PC-9 (cell line): ENCODE measurements around the gene RNF31. TPM values are rescaled to one million over a fixed set of nuclear protein-coding genes. Genes with fewer than 3 reads are reported as not detected.
A peak's percentile ranks its signal among the peaks of the same experiment; 100 is the strongest.

ENCODE experiments used
- BruUV-seq: library from RNA; stranded (reverse); fragments of 400-500 nt; replicated peaks from 2 replicates; lab custom pipeline; 2021; lab: Mats Ljungman, UMichigan
- CTCF ChIA-PET: fragments of 300-600 bp; sonication (Branson Sonifier 250); formaldehyde crosslinking; loops from one replicate; lab custom pipeline; 2022; ENCODE audit warnings: antibody characterized with exemption; lab: Charles Lee
- POLR2A ChIA-PET: fragments of 300-600 bp; sonication (Branson Sonifier 250); formaldehyde crosslinking; loops from one replicate; lab custom pipeline; 2022; ENCODE audit warnings: antibody characterized with exemption; ENCODE audit not compliant: unreplicated experiment; lab: Charles Lee
- DNase-seq, 2 experiments: peaks; one replicate each; pipeline versions ENCODE4 v3.0.0 to v3.0.0-alpha.2; 2015 to 2022; ENCODE audit warnings: mixed read lengths in 1 of 2
- H2AFZ ChIP-seq: fragments of 200-600 bp; sonication (generic); 2 replicates; pipeline ENCODE4 v1.8.1; 2017; ENCODE audit warnings: antibody characterized with exemption
- H3F3A ChIP-seq: fragments of 200-600 bp; sonication (generic); 2 replicates; pipeline ENCODE4 v1.8.1; 2017; ENCODE audit warnings: antibody characterized with exemption, mild to moderate bottlenecking, low read depth; ENCODE audit not compliant: insufficient read depth
- H3K27ac ChIP-seq: fragments of 200-600 bp; sonication (generic); 2 replicates; pipeline ENCODE4 v1.6.1; 2016; ENCODE audit warnings: mixed run types
- H3K27me3 ChIP-seq: fragments of 200-600 bp; sonication (generic); 2 replicates; pipeline ENCODE4 v1.6.1; 2016; ENCODE audit warnings: low read depth, mixed run types; ENCODE audit not compliant: insufficient read depth
- H3K36me3 ChIP-seq: fragments of 200-600 bp; sonication (generic); 2 replicates; pipeline ENCODE4 v1.6.1; 2016; ENCODE audit warnings: low read depth, mixed run types
- H3K4me1 ChIP-seq: fragments of 200-600 bp; sonication (generic); replicated peaks from 2 replicates; pipeline ENCODE4 v1.6.1; 2016; ENCODE audit warnings: mixed run types; ENCODE audit not compliant: insufficient read depth
- H3K4me2 ChIP-seq: fragments of 200-600 bp; sonication (generic); 2 replicates; pipeline ENCODE4 v1.6.1; 2017; ENCODE audit warnings: mixed run types
- H3K4me3 ChIP-seq: fragments of 200-600 bp; sonication (generic); 2 replicates; pipeline ENCODE4 v1.6.1; 2016; ENCODE audit warnings: mixed run types
- H3K79me2 ChIP-seq: fragments of 200-600 bp; sonication (generic); 2 replicates; pipeline ENCODE4 v1.6.1; 2017; ENCODE audit warnings: low read depth, mixed run types
- H3K9me2 ChIP-seq: fragments of 200-600 bp; sonication (generic); 2 replicates; pipeline ENCODE4 v1.8.1; 2017; ENCODE audit warnings: mild to moderate bottlenecking; ENCODE audit not compliant: insufficient read depth
- H3K9me3 ChIP-seq: fragments of 200-600 bp; sonication (generic); 2 replicates; pipeline ENCODE4 v1.8.1; 2016; ENCODE audit warnings: low read depth; ENCODE audit not compliant: insufficient read depth
- H4K20me1 ChIP-seq: fragments of 200-600 bp; sonication (generic); 2 replicates; pipeline ENCODE4 v1.8.1; 2017; ENCODE audit not compliant: insufficient read depth
- CTCF ChIP-seq: fragments of 200-600 bp; sonication (generic); conservative IDR thresholded peaks from 2 replicates; pipeline ENCODE4 v1.6.1; 2017; ENCODE audit warnings: mixed run types, antibody characterized with exemption, mild to moderate bottlenecking, moderate library complexity
- EZH2 ChIP-seq: fragments of 200-600 bp; sonication (generic); IDR thresholded peaks from 2 replicates; pipeline ENCODE4 v1.8.0; 2017; ENCODE audit warnings: antibody characterized with exemption, low read depth
- intact Hi-C: fragments of 100-400 bp; cut with micrococcal nuclease; formaldehyde crosslinking; loops from one replicate; pipeline ENCODE4 v1.10.0; 2022; ENCODE audit not compliant: unreplicated experiment
- total RNA-seq: library from RNA; stranded (reverse); gene quantifications from 2 replicates; pipeline ENCODE4 v1.2.3, GENCODE V29; 2021

The RNF31 gene
- total RNA-seq, 1 experiment from 2014 or later = 44.6 TPM

DNA sequence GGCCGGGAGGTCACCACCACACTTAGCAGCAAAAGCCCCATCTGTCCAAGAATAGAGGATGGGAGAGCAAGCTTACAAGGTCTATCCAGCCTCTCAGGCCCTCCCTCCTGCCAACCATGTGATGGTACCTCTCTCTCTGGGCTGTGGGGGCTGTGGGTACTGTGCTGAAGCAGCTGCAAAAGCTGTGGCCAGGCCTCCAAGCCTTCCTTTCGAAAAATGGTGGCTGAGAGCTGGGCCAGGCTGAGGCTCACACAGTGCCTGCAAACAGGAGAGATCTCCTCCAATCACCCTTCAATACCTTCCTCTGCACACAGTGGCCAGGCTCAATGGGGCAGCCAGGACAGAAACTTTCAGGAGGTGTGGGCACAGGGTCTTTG lies 40.2 kb downstream of the RNF31 start:
- H3K27ac ChIP-seq = no peak overlapping the region

GRCh38 chr14:24188251-24189058 lies 41.2 kb downstream of the RNF31 start, which contains the start of gene IPO4:
Gene IPO4 (minus strand): TSS chr14:24188816. CDS start chr14:24188787, 29 bp downstream.
- BruUV-seq = TSS peak; percentile 76

More for the DNA sequence above, 40.2 kb downstream of the RNF31 start:
- Histone ChIP-seq H3F3A (peaks cover 3% of the 10 kb centered on the region; the same call in 1 of the 2 replicates), H3K27me3 (no peaks in the 10 kb centered on the region), H3K36me3 (no peaks in the 10 kb centered on the region), H3K9me2 (no peaks in the 10 kb centered on the region), H4K20me1 (no peaks in the 10 kb centered on the region), H3K4me1 (peaks cover 11% of the 10 kb centered on the region), H3K4me3 (peak overlapping the region; percentile 88), H3K4me2 (peak overlapping the region; percentile 93), H3K79me2 (peaks cover 17% of the 10 kb centered on the region), H3K9me3 (no peaks in the 10 kb centered on the region), H2AFZ (no peak overlapping the region)
- no TSS peak for BruUV-seq
- CTCF ChIA-PET = no interaction called here
- intact Hi-C loops = no loop called here
- no peak for TF ChIP-seq CTCF
- no peak for TF ChIP-seq EZH2
- POLR2A ChIA-PET = no interaction called here
- DNase-seq = no peak

GRCh38 chr14:24189059-24189375 lies 41.7 kb downstream of the RNF31 start:
- CTCF ChIA-PET = no interaction called here
- POLR2A ChIA-PET = interaction anchor here (1.4 kb wide), 1 partner anchor 53 kb away, joined by 8 read pairs; the partner anchor contains the start of gene TINF2
- H3F3A ChIP-seq = peaks cover 3% of the 10 kb centered on the region; the same call in 1 of the 2 replicates
- intact Hi-C loops = no loop called here
- no peak for TF ChIP-seq CTCF
- TF ChIP-seq EZH2 = no peak
- no peaks in the 10 kb centered on the region for H3K36me3 ChIP-seq
- no peaks in the 10 kb centered on the region for H4K20me1 ChIP-seq
- peaks cover 11% of the 10 kb centered on the region for H3K4me1 ChIP-seq
- H2AFZ ChIP-seq = no peak overlapping the region
- peak overlapping the region; percentile 41; the same call in 1 of the 2 replicates for H3K27ac ChIP-seq
- H3K79me2 ChIP-seq = peaks cover 18% of the 10 kb centered on the region
- peak overlapping the region; percentile 88 for H3K4me3 ChIP-seq
- H3K27me3 ChIP-seq = no peaks in the 10 kb centered on the region
- H3K4me2 ChIP-seq = peak overlapping the region; percentile 93
- no peak for DNase-seq
- BruUV-seq = no TSS peak
- H3K9me2 ChIP-seq = no peaks in the 10 kb centered on the region
- no peaks in the 10 kb centered on the region for H3K9me3 ChIP-seq

More at GRCh38 chr14:24188251-24189058, 41.2 kb downstream of the RNF31 start, which contains the start of gene IPO4:
- Histone ChIP-seq H3K4me3 (peak within 1 kb of the TSS; percentile 88), H3K36me3 (no peaks in the 10 kb centered on the region), H3K4me1 (peaks cover 11% of the 10 kb centered on the region), H2AFZ (peak within 1 kb of the TSS; percentile 77), H3F3A (peaks cover 3% of the 10 kb centered on the region; the same call in 1 of the 2 replicates), H4K20me1 (no peaks in the 10 kb centered on the region), H3K79me2 (peaks cover 17% of the 10 kb centered on the region), H3K27ac (peak within 1 kb of the TSS; percentile 61), H3K9me2 (no peaks in the 10 kb centered on the region), H3K27me3 (no peaks in the 10 kb centered on the region), H3K9me3 (no peaks in the 10 kb centered on the region), H3K4me2 (peak within 1 kb of the TSS; percentile 93)
- POLR2A ChIA-PET = interaction anchor here (1.4 kb wide), 1 partner anchor 54 kb away, joined by 8 read pairs; the partner anchor contains the start of gene TINF2
- peak; percentile 86 to 87 for DNase-seq
- intact Hi-C loops = loop anchor here (1.0 kb wide), 1 partner anchor 27 kb away; the partner anchor contains the start of gene IRF9
- TF ChIP-seq CTCF = no peak
- TF ChIP-seq EZH2 = no peak
- CTCF ChIA-PET = interaction anchor here (0.5 to 0.8 kb wide), 2 partner anchors 27 to 154 kb away, joined by 3 read pairs; partner anchors contain the start of gene IRF9
